GM12892 (cell line): ENCODE measurements around the gene DSCAML1.
A peak's percentile ranks its signal among the peaks of the same experiment; 100 is the strongest.
"Not testable (repeated sequence)": the region's sequence is repeated elsewhere in the genome, so short reads cannot be mapped to it uniquely, and the experiment has no call there.

Experiments used
- DNase-seq: peaks from one replicate; pipeline ENCODE4 v3.0.0; 2011; ENCODE audit not compliant: insufficient read length
- FAIRE-seq: peaks from 2 replicates; lab custom pipeline; 2011; peaks lifted over from hg19 to GRCh38; lab: Jason Lieb, UNC
- POLR2A ChIP-seq: IDR thresholded peaks from 2 replicates; pipeline ENCODE4 v1.6.1; 2011; ENCODE audit warnings: low read depth, low read length, control low read depth
- POLR2AphosphoS5 ChIP-seq: IDR thresholded peaks from 2 replicates; pipeline ENCODE4 v1.6.1; 2011; ENCODE audit warnings: low read depth, low read length, control low read depth
- TAF1 ChIP-seq: IDR thresholded peaks from 2 replicates; pipeline ENCODE4 v1.6.1; 2011; ENCODE audit warnings: low read depth, mild to moderate bottlenecking, control low read depth, low read length, borderline replicate concordance

The DSCAML1 gene

DNA sequence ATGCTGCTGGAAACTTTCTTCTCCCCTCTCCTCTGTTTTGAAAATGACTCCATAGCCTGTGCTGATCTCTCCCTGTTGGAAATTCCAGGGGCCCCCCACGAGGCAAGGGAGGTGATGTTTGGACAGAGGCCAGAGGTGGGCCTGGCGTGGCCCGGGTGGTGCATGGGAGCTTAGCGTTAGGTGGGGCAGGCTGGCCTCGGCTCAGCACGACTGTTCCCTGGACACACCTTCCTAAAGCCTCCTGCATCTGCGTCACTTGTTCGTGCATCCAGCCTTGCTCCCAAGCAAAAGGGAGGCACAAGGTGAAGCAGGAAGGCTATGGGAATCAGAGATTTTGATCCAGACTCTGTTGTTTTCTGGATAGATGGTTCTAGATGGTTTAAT is 334.2 kb downstream of the DSCAML1 start:
- no peak for DNase-seq
- FAIRE-seq: no peak
- TF ChIP-seq TAF1: no peak
- no peak for TF ChIP-seq POLR2A
- no peak for TF ChIP-seq POLR2AphosphoS5

GRCh38 chr11:117462183-117462863 is 334.7 kb downstream of the DSCAML1 start:
- TF ChIP-seq POLR2A: no peak
- no peak for TF ChIP-seq TAF1
- no peak for TF ChIP-seq POLR2AphosphoS5
- no peak for DNase-seq
- no peak for FAIRE-seq

- no peak for TF ChIP-seq TAF1
- no peak for TF ChIP-seq POLR2A
- TF ChIP-seq POLR2AphosphoS5: no peak
- DNase-seq: no peak
- FAIRE-seq: no peak
These were observed 335.4 kb downstream of the DSCAML1 start for GRCh38 chr11:117461396-117462182.

DNA sequence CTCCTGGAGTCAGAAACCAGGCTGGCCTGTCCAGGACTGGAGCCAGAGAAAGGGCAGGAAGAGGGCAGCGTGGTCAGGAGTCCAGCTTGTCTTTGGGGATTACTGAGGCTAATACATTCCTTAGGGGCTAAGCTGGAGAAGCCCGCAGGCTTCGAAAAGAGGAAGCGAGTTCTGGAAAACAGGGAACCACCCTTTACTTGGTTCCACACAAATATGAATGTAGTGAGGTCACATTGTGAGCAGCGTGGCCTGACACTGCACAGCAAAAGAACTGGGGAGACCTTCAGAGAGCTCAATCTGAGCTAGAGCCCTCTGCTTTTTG is 337.1 kb downstream of the DSCAML1 start:
- DNase-seq: no peak
- peak; percentile 65 for FAIRE-seq
- TF ChIP-seq POLR2A (no peak), POLR2AphosphoS5 (no peak), TAF1 (no peak)

DNA sequence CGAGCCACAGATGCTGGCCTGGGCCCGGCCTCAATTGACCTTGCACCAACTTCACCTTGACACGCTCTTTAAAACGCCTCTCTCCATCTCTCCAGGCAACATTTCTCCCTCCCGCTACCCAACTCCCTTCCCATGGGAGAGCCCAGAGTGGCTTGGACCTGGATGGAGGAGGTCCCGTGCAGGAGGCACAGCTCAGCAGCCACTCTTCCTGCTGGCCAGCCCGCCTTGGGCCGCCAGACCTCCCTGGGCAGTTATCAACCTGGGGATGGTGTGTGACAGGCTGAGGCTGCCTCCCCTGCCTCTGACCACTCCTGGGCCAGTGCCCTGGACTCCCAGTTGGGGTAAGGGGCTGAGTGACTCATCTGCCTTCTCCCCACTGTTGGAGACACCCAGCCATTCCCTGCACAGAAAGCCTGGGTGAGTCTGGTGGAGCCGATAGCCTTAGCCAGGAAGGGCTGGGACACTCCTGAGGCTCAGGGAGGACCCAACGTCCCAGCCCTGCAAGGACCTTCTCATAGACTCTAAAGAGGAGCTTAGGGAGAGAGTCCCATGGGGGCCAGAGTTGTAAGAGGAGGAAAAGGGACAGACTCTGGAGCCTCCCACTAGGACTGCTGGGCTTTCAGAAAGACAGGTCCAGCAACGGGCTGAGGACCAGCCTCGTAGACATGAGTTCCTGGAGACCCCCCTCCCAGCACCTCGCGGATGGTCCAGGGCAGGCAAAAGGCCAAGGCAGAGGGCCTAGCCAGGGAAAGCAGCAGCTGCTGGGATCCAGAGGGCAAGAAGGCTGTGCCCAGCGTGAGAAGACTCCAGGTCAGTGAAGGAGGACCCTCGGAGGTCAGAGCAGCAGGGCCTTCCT is 337.7 kb downstream of the DSCAML1 start:
- DNase-seq: no peak
- FAIRE-seq: peak; percentile 21
- no peak for TF ChIP-seq POLR2A
- TF ChIP-seq TAF1: no peak
- TF ChIP-seq POLR2AphosphoS5: no peak

- FAIRE-seq: peak; percentile 98
- TF ChIP-seq POLR2AphosphoS5 (0 out of 2 replicates have a peak, but pooled peaks have one; percentile 20), TAF1 (no peak), POLR2A (peak; percentile 33; the same call in 1 of the 2 replicates)
- DNase-seq: peak; percentile 63
These were observed 338.5 kb downstream of the DSCAML1 start for GRCh38 chr11:117458275-117459122.

- FAIRE-seq (no peak), DNase-seq (no peak)
- no peak for TF ChIP-seq TAF1
- TF ChIP-seq POLR2AphosphoS5: no peak
These were observed 339.2 kb downstream of the DSCAML1 start for GRCh38 chr11:117457835-117458234.

DNA sequence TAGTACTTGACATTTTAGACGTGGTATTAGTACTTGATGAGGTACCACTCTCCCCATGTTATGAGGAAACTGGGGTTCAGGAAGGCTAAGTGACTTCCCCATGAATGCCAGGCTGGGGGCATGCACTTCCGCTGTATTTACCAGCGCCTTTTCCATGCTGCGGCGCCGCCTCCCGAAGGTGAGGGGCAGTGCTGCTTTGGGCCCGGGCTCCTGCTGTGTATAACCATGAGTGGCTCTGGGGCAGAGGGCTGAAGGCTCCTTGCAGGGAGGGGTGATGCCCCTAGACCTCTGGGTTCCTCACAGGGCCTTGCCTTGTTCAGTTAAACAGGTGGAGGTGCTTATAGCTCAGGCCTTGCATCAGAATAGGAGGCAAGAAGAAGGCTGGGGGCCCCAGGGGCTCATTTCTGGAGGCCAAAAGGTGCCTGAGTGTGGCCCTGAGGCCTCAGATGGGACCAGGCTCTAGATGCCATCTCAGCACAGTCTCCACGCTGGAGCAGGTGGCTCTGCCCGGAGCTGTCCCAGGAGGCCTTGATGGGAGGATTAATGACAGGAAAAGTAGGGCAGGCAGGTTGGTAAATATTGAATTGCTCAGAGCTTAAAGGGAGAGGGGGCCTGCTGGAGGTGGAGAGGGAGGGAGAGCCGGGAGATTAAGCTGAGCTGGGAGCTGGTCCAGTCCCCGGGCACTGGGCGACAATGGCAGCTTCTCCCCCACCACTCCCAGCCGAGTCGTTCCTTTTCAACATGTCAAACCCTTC is 339.8 kb downstream of the DSCAML1 start:
- TF ChIP-seq TAF1 (no peak), POLR2A (no peak), POLR2AphosphoS5 (no peak)
- FAIRE-seq (no peak), DNase-seq (no peak)

- DNase-seq, FAIRE-seq: not testable (repeated sequence)
These were observed 340.3 kb downstream of the DSCAML1 start for GRCh38 chr11:117456721-117457029.

DNA sequence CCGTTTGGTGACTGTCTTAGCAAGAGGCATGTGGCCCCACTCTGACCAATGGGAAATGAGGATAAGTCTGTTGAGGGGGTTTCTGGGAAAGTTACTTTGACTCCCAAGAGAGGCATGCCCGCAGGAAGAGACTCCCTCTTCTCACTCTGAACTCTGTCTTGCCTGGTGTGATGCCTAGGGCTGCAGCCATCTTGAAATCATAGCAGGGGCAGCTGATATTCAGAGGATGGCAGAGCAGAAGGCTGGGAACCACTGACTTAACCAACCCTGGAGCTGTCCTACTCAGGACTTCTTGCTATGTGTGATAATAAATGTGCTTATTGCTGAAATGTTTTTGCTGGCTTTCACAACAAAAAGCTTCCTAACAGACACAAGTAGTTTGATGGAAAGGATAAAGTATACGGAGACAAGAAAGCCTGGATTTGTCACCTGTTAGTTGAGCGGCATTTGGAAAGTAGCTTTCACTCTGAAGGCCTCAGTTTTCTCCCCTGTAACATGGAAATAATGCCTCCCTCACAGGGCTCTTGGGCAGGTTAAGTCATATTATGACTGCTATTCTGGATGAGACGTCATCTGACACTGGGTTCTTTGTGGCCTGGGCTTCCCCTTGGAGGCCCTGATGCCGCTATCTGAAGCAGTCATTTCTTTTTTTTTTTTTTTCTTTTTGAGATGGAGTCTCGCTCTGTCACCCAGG is 340.8 kb downstream of the DSCAML1 start:
- 0 out of 2 replicates have a peak, but pooled peaks have one; percentile 37 for TF ChIP-seq POLR2AphosphoS5
- no peak for TF ChIP-seq TAF1
- 0 out of 2 replicates have a peak, but pooled peaks have one; percentile 27 for TF ChIP-seq POLR2A
- DNase-seq (no peak), FAIRE-seq (peak; percentile 99)
